HCT116 (cell line): ENCODE measurements around the gene MACF1. TPM values are rescaled to one million over a fixed set of nuclear protein-coding genes. Genes with fewer than 3 reads are reported as not detected.

ENCODE experiments used
- ATAC-seq: fragments of 200-7000 bp; cut with Tn5 transposase; 2 replicates; pipeline ENCODE4 v1.9.1; 2020; ENCODE audit warnings: mild to moderate bottlenecking, moderate library complexity
- BruUV-seq: library from RNA; stranded (reverse); fragments of 400-500 nt; replicated peaks from 2 replicates; lab custom pipeline; 2021; lab: Mats Ljungman, UMichigan
- CTCF ChIA-PET: fragments of 300-600 bp; sonication (Branson Sonifier 250); formaldehyde crosslinking; loops from one replicate; lab custom pipeline; 2021; ENCODE audit warnings: antibody characterized with exemption; lab: Charles Lee
- POLR2A ChIA-PET: fragments of 300-600, 350-600 bp; sonication (Branson Sonifier 250); formaldehyde crosslinking; loops from one replicate; lab custom pipeline; 2021; ENCODE audit warnings: antibody characterized with exemption; lab: Charles Lee
- RAD21 ChIA-PET, 2 experiments: fragments of 300-600 bp; sonication (Branson Sonifier 250); formaldehyde crosslinking; loops; one replicate each; lab custom pipeline; 2023; ENCODE audit warnings: low total read pairs in 2 of 2; ENCODE audit not compliant: uncharacterized antibody in 2 of 2, unreplicated experiment in 2 of 2, low non-redundant PET in 1 of 2; lab: Charles Lee
- DNase-seq: peaks from one replicate; pipeline ENCODE4 v3.0.0-alpha.2; 2010; ENCODE audit warnings: low read depth, low spot score
- H2AFZ ChIP-seq: fragments of 200-600 bp; shearing (Covaris generic), sonication (generic); 2 replicates; pipeline ENCODE4 v1.6.1; 2017; ENCODE audit warnings: low read depth, mixed run types, mixed read lengths, antibody characterized with exemption, low read length; ENCODE audit not compliant: poor library complexity, severe bottlenecking
- H3K27ac ChIP-seq: 2 replicates; pipeline ENCODE4 v1.5.1; 2012; ENCODE audit warnings: low read depth, low read length
- H3K27me3 ChIP-seq: fragments of 200-600 bp; sonication (generic); 2 replicates; pipeline ENCODE4 v1.6.1; 2016; ENCODE audit warnings: mixed run types, low read length, mixed read lengths; ENCODE audit not compliant: insufficient read depth
- H3K36me3 ChIP-seq, 2 experiments: fragments of 200-500 bp in 1 of 2; fragments of 200-600 bp in 1 of 2; sonication (Bioruptor generic) in 1 of 2; sonication (generic) in 1 of 2; 2 replicates each; pipeline versions ENCODE4 v1.5.1 to v1.6.1; 2014 to 2016; ENCODE audit warnings: low read length in 2 of 2, inconsistent platforms in 1 of 2, mixed read lengths in 1 of 2, mixed run types in 1 of 2; ENCODE audit not compliant: insufficient read depth in 2 of 2, control insufficient read depth in 1 of 2
- H3K4me1 ChIP-seq, 2 experiments: fragments of 200-600 bp in 1 of 2; sonication (generic) in 1 of 2; 2 replicates each; pipeline versions ENCODE4 v1.5.1 to v1.6.1; 2012 to 2017; ENCODE audit warnings: low read length in 2 of 2, inconsistent platforms in 1 of 2, mild to moderate bottlenecking in 1 of 2, mixed read lengths in 1 of 2, mixed run types in 1 of 2, moderate library complexity in 1 of 2; ENCODE audit not compliant: insufficient read depth in 2 of 2, control insufficient read depth in 1 of 2
- H3K4me2 ChIP-seq: fragments of 200-600 bp; sonication (generic); 2 replicates; pipeline ENCODE4 v1.6.1; 2017; ENCODE audit warnings: mixed run types, low read length, mixed read lengths
- H3K4me3 ChIP-seq, 2 experiments: fragments of 200-600 bp in 1 of 2; sonication (generic) in 1 of 2; replicated peaks in 1 of 2; 2 replicates each; pipeline ENCODE4 v1.5.1; 2011 to 2016; ENCODE audit warnings: low read length in 2 of 2, control low read depth in 1 of 2, low read depth in 1 of 2, mild to moderate bottlenecking in 1 of 2, mixed read lengths in 1 of 2, mixed run types in 1 of 2
- H3K79me2 ChIP-seq: fragments of 200-600 bp; sonication (generic); 2 replicates; pipeline ENCODE4 v1.6.1; 2017; ENCODE audit warnings: mild to moderate bottlenecking, mixed run types, low read length, moderate library complexity, mixed read lengths; ENCODE audit not compliant: insufficient read depth
- H3K9ac ChIP-seq: fragments of 200-600 bp; sonication (generic); 2 replicates; pipeline ENCODE4 v1.6.1; 2016; ENCODE audit warnings: low read length, mixed read lengths
- H3K9me2 ChIP-seq: fragments of 200-600 bp; sonication (generic), shearing (Covaris generic); 2 replicates; pipeline ENCODE4 v1.6.1; 2017; ENCODE audit warnings: mixed run types, mild to moderate bottlenecking, moderate library complexity; ENCODE audit not compliant: insufficient read depth
- H3K9me3 ChIP-seq, 2 experiments: fragments of 200-500 bp in 1 of 2; fragments of 200-600 bp in 1 of 2; sonication (Bioruptor generic) in 1 of 2; sonication (generic) in 1 of 2; 2 replicates each; pipeline ENCODE4 v1.6.1; 2014 to 2017; ENCODE audit warnings: low read length in 2 of 2, mixed read lengths in 2 of 2, inconsistent platforms in 1 of 2, low read depth in 1 of 2, mild to moderate bottlenecking in 1 of 2, mixed run types in 1 of 2, moderate library complexity in 1 of 2; ENCODE audit not compliant: control insufficient read depth in 1 of 2, insufficient read depth in 1 of 2
- H4K20me1 ChIP-seq: fragments of 200-600 bp; sonication (generic), shearing (Covaris generic); 2 replicates; pipeline ENCODE4 v1.6.1; 2017; ENCODE audit warnings: mixed run types, mild to moderate bottlenecking, moderate library complexity; ENCODE audit not compliant: insufficient read depth
- CBX3 ChIP-seq: IDR thresholded peaks from 2 replicates; pipeline ENCODE4 v1.6.1; 2012; ENCODE audit warnings: low read depth
- CTCF ChIP-seq, 3 experiments: fragments of 200-600 bp in 1 of 3; sonication (generic) in 1 of 3; IDR thresholded peaks in 2 of 3; conservative IDR thresholded peaks in 1 of 3; 2 replicates each; pipeline ENCODE4 v1.5.1; 2012 to 2017; ENCODE audit warnings: low read depth in 2 of 3, low read length in 2 of 3, antibody characterized with exemption in 1 of 3, borderline replicate concordance in 1 of 3, control low read depth in 1 of 3, mild to moderate bottlenecking in 1 of 3, mixed read lengths in 1 of 3, mixed run types in 1 of 3, moderate library complexity in 1 of 3; ENCODE audit not compliant: insufficient read depth in 1 of 3
- EGR1 ChIP-seq: IDR thresholded peaks from 2 replicates; pipeline ENCODE4 v1.6.1; 2012; ENCODE audit warnings: low read depth
- ELF1 ChIP-seq: IDR thresholded peaks from 2 replicates; pipeline ENCODE4 v1.6.1; 2012; ENCODE audit warnings: low read depth, borderline replicate concordance
- EZH2 ChIP-seq: fragments of 200-600 bp; sonication (generic); IDR thresholded peaks from 2 replicates; pipeline ENCODE4 v1.6.1; 2017; ENCODE audit warnings: antibody characterized with exemption, mixed run types
- EZH2phosphoT487 ChIP-seq: fragments of 200-600 bp; IDR thresholded peaks from 2 replicates; pipeline ENCODE4 v1.6.1; 2018; ENCODE audit warnings: antibody characterized with exemption, borderline replicate concordance
- POLR2A ChIP-seq: IDR thresholded peaks from 2 replicates; pipeline ENCODE4 v1.7.0; 2011; ENCODE audit warnings: borderline replicate concordance; ENCODE audit not compliant: insufficient read depth, insufficient read length; ENCODE audit errors: extremely low read depth
- RAD21 ChIP-seq: IDR thresholded peaks from 2 replicates; pipeline ENCODE4 v1.6.1; 2012; ENCODE audit warnings: low read depth, mild to moderate bottlenecking
- SIN3A ChIP-seq: IDR thresholded peaks from 2 replicates; pipeline ENCODE4 v1.6.1; 2012; ENCODE audit warnings: low read depth
- SP1 ChIP-seq: IDR thresholded peaks from 2 replicates; pipeline ENCODE4 v1.6.1; 2012; ENCODE audit warnings: low read depth
- SRF ChIP-seq: IDR thresholded peaks from 2 replicates; pipeline ENCODE4 v1.6.1; 2012; ENCODE audit warnings: low read depth
- TCF7L2 ChIP-seq: IDR thresholded peaks from 2 replicates; pipeline ENCODE4 v1.7.0; 2011; ENCODE audit warnings: borderline replicate concordance, inconsistent platforms; ENCODE audit not compliant: insufficient read depth, insufficient read length; ENCODE audit errors: extremely low read depth
- YY1 ChIP-seq: IDR thresholded peaks from 2 replicates; pipeline ENCODE4 v1.6.1; 2011; ENCODE audit warnings: low read length, low read depth, moderate library complexity, mild to moderate bottlenecking; ENCODE audit not compliant: insufficient replicate concordance; ENCODE audit errors: extremely low read depth
- ZFX ChIP-seq: fragments of 450-650 bp; IDR thresholded peaks from 2 replicates; pipeline ENCODE4 v1.6.1; 2017
- intact Hi-C: fragments of 100-400 bp; cut with micrococcal nuclease; formaldehyde crosslinking; loops from 2 replicates; pipeline ENCODE4 v1.10.0; 2022
- total RNA-seq: library from RNA; stranded (reverse); gene quantifications from one replicate; pipeline ENCODE4 v1.2.1, GENCODE V29; 2021; ENCODE audit not compliant: unreplicated experiment

Gene MACF1
- total RNA-seq, 1 experiment from 2014 or later = 146 TPM

GRCh38 chr1:39305555-39305954, 101.1 kb downstream of the MACF1 start:
- Histone ChIP-seq H2AFZ (no peak overlapping the region), H3K9me2 (no peaks in the 10 kb centered on the region), H3K4me3 (no peak overlapping the region), H3K4me2 (no peak overlapping the region), H3K9ac (no peak overlapping the region), H3K27me3 (no peaks in the 10 kb centered on the region), H3K36me3 (peaks cover 0 to 3% of the 10 kb centered on the region in 2 experiments; a peak in 1 of 4 replicates), H3K27ac (no peak overlapping the region), H3K79me2 (no peaks in the 10 kb centered on the region), H3K4me1 (no peaks in the 10 kb centered on the region), H3K9me3 (no peaks in the 10 kb centered on the region), H4K20me1 (no peaks in the 10 kb centered on the region)
- intact Hi-C loops = no loop called here
- TF ChIP-seq ELF1 = no peak
- no peak for TF ChIP-seq CBX3
- no peak for TF ChIP-seq CTCF (IDR thresholded peaks at IDR 0.05 in 2 of 3, conservative IDR thresholded peaks at IDR 0.05 in 1 of 3; ENCODE audit: borderline replicate concordance in 1 of 3, insufficient read depth in 1 of 3, low read depth in 2 of 3, low read length in 2 of 3)
- TF ChIP-seq YY1 = no peak
- TF ChIP-seq RAD21 = no peak
- no peak for TF ChIP-seq EZH2phosphoT487
- TF ChIP-seq ZFX = no peak
- no peak for TF ChIP-seq SRF
- no peak for TF ChIP-seq EGR1
- no peak for TF ChIP-seq SIN3A
- no peak for TF ChIP-seq POLR2A
- TF ChIP-seq TCF7L2 = no peak
- TF ChIP-seq EZH2 = no peak
- no peak for TF ChIP-seq SP1
- RAD21 ChIA-PET = no interaction called here
- DNase-seq (no peak), ATAC-seq (no peak)
- POLR2A ChIA-PET = no interaction called here
- CTCF ChIA-PET = no interaction called here
- no TSS peak for BruUV-seq
